ENCODE results near the gene ADGRL3.

DNA sequence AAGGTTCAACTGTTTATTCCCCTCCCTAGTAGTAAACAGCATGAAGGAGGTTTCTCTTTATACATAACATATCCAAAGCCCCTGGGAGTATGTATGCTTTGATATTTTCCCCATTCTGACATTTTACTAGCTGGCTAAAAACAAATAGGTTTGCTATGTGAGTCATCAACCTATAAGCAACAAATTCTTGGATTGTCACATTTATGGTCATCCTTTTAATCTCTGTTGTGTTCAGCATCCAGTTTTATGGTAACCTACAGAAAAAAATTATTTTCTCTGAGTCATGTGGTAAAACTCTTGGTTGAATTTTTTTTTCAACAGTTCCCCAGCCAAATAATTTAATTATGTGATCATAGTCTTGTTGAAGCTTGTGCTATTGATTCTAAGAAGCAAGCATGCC, 734.1 kb downstream of the ADGRL3 start:
- no peak for TF ChIP-seq POLR2A (IDR thresholded peaks at IDR 0.05; ENCODE audit: low read depth)
- no peak for TF ChIP-seq CTCF (IDR thresholded peaks at IDR 0.05)
- no peak for TF ChIP-seq POLR2AphosphoS5 (IDR thresholded peaks at IDR 0.05)
- TF ChIP-seq EP300 (IDR thresholded peaks at IDR 0.05), result no peak

All from esophagus muscularis mucosa (tissue), 4 donors.